ENCODE measurements around the gene UBE2B.

Gene UBE2B

GRCh38 chr5:134438721-134439123 is 67.4 kb downstream of the UBE2B start:
- no peak for DNase-seq

- DNase-seq = no peak
Measured at GRCh38 chr5:134439210-134439654, 67.9 kb downstream of the UBE2B start.

GRCh38 chr5:134440201-134440755 is 68.9 kb downstream of the UBE2B start:
- no peak for DNase-seq

All from SW 1271 (cell line).